Gastrocnemius medialis (tissue), 4 donors: Measurements from ENCODE around the gene SULT4A1.

ENCODE experiments used
- POLR2A ChIP-seq, 2 donors: fragments of 450-650 bp; IDR thresholded peaks; one replicate each; pipeline ENCODE4 v1.6.1; 2017; ENCODE audit warnings: antibody characterized with exemption in 2 of 2, mild to moderate bottlenecking in 2 of 2, moderate library complexity in 2 of 2
- TF ChIP-seq, protein P1 (sequence below), 5 experiments: fragments of 450-650 bp in 3 of 5; fragments of 200-600 bp in 2 of 5; sonication (generic) in 2 of 5; IDR thresholded peaks in 4 of 5; conservative IDR thresholded peaks in 1 of 5; 1 replicate in 4 of 5; 2 replicates in 1 of 5; pipeline ENCODE4 v1.5.1; 2016 to 2019; ENCODE audit warnings: antibody characterized with exemption in 5 of 5, mild to moderate bottlenecking in 3 of 5, moderate library complexity in 3 of 5

DNA sequence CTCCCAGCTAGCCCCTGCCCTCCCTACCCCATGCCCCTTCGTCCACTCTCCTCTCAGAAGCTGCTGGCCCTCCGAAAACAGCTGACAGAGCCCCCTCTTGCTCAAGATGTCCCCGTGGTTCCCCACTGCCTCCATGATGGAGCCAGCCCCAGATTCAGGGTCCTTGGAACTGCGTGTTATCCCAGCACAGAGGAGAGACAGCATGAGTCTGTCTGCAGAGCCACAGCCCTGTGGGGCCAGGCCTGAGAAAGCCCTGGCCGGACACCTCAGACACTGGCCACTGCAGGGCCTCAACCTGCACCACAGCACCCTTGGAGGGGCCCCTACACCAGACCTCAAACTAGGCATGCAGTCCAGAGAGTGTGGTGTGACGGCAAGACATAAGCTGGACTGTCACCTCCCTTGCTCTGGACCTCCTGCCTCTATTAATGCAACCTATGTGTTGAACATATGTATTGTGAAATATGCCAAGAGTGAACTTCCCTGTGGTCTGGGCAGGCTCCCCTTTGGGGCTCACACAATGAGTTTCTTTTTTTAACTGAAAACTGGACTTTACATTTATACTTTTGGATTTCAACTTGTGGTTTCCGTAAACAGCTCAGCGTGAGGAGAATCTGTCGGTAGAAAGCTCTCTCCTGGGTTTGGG is 19.9 kb upstream of the SULT4A1 start:
- TF ChIP-seq, protein P1, sequence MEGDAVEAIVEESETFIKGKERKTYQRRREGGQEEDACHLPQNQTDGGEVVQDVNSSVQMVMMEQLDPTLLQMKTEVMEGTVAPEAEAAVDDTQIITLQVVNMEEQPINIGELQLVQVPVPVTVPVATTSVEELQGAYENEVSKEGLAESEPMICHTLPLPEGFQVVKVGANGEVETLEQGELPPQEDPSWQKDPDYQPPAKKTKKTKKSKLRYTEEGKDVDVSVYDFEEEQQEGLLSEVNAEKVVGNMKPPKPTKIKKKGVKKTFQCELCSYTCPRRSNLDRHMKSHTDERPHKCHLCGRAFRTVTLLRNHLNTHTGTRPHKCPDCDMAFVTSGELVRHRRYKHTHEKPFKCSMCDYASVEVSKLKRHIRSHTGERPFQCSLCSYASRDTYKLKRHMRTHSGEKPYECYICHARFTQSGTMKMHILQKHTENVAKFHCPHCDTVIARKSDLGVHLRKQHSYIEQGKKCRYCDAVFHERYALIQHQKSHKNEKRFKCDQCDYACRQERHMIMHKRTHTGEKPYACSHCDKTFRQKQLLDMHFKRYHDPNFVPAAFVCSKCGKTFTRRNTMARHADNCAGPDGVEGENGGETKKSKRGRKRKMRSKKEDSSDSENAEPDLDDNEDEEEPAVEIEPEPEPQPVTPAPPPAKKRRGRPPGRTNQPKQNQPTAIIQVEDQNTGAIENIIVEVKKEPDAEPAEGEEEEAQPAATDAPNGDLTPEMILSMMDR (IDR thresholded peaks at IDR 0.05 in 4 of 5, conservative IDR thresholded peaks at IDR 0.05 in 1 of 5), result no peak
- no peak for TF ChIP-seq POLR2A (IDR thresholded peaks at IDR 0.05)
